ENCODE data around the gene FSTL5. TPM values are rescaled to one million over a fixed set of nuclear protein-coding genes. Genes with fewer than 3 reads are reported as not detected.

FSTL5 gene
- total RNA-seq, 1 experiment from 2014 or later, result not detected

DNA sequence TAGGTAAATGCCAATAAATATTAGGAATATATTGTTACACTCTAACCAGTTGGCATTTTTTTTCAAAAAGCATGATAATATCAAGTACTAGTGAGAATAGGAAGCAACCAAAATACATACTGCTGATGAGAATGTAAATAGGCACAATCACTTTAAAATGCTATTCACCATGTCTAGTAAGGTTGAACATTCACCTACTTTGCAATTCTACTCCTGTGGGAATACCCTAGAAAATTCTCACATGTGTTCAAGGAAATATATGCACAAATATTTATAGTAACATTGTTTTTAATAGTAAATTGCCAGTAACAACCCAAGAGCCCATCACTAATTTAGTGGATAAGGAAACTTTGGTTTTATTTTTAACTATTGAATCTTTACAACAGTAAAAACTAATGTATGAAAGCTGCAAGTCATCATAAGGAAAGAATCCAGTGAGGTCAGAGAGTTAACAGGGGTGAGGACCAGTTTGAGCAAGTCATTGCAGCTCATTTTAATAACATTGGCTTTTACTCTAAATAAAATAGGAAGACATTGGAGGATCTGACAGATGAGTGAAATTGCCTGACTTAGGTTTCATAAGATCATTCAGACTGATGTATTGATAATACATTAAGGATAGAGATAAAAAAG is 23.6 kb downstream of the FSTL5 start:
- Mint-ChIP-seq H3K9me3 (no peaks in the 10 kb centered on the region; a peak in 1 of 5 replicates), H3K36me3 (ENCODE audit: insufficient read depth in 1 of 3, low read depth in 3 of 3) (peaks cover 0 to 4% (median 0%) of the 10 kb centered on the region in 3 experiments; a peak in 3 of 7 replicates), H3K4me1 (no peaks in the 10 kb centered on the region), H3K27ac (no peak overlapping the region), H3K27me3 (ENCODE audit: low read depth) (no peaks in the 10 kb centered on the region), H3K4me3 (no peak overlapping the region)
- no peak overlapping the region for H2BK15ac ChIP-seq (ENCODE audit: low read depth, low read length)
- no peak overlapping the region for H3K4me2 ChIP-seq (ENCODE audit: insufficient read depth, insufficient read length, low read length)
- H3K4ac ChIP-seq (ENCODE audit: low read depth, low read length), result no peak overlapping the region
- H3K27me3 ChIP-seq (ENCODE audit: insufficient read depth, low read length), result no peaks in the 10 kb centered on the region
- no peaks in the 10 kb centered on the region for H3K79me1 ChIP-seq (ENCODE audit: insufficient read depth, low read depth, low read length, poor library complexity, severe bottlenecking)
- no peak overlapping the region for H2BK5ac ChIP-seq (ENCODE audit: insufficient read length, low read length)
- no peaks in the 10 kb centered on the region for H3K23me2 ChIP-seq (ENCODE audit: insufficient read length, low read depth, low read length, poor library complexity, severe bottlenecking)
- no peak overlapping the region for H2AFZ ChIP-seq (ENCODE audit: low read length)
- H3K18ac ChIP-seq (ENCODE audit: insufficient read length, low read depth, low read length), result no peak overlapping the region
- H4K91ac ChIP-seq (ENCODE audit: insufficient read length, low read depth, low read length), result no peak overlapping the region
- H4K8ac ChIP-seq (replicated peaks; ENCODE audit: insufficient read length, low read depth, low read length), result no peak overlapping the region
- no peak overlapping the region for H4K5ac ChIP-seq (ENCODE audit: insufficient read length, low read depth, low read length)
- no peaks in the 10 kb centered on the region for H4K20me1 ChIP-seq (ENCODE audit: control insufficient read depth, insufficient read depth, insufficient read length)
- no peak overlapping the region for H2AK5ac ChIP-seq (ENCODE audit: insufficient read length, low read length)
- no peaks in the 10 kb centered on the region for H3K79me2 ChIP-seq (ENCODE audit: insufficient read depth, low read length)
- no peak overlapping the region for H3K27ac ChIP-seq (ENCODE audit: insufficient read length, low read depth, low read length)
- no peak overlapping the region for H2BK120ac ChIP-seq (ENCODE audit: low read depth, low read length, poor library complexity, severe bottlenecking)
- H3K4me1 ChIP-seq (ENCODE audit: insufficient read depth, low read length), result no peaks in the 10 kb centered on the region
- no peak overlapping the region for H3K14ac ChIP-seq (ENCODE audit: insufficient read depth, low read length)
- no peak overlapping the region for H3T11ph ChIP-seq (ENCODE audit: low read length)
- H3K23ac ChIP-seq (ENCODE audit: insufficient read length, low read depth, low read length), result no peak overlapping the region
- no peak overlapping the region for H3K56ac ChIP-seq (ENCODE audit: insufficient read length, low read depth, low read length)
- TF ChIP-seq CTCF (conservative IDR thresholded peaks at IDR 0.05), result no peak
- H2BK12ac ChIP-seq (ENCODE audit: insufficient read length, low read depth, low read length), result no peak overlapping the region
- H3K9me3 ChIP-seq (ENCODE audit: control insufficient read depth, low read depth, low read length), result no peaks in the 10 kb centered on the region
- H3K9ac ChIP-seq (ENCODE audit: extremely low read depth, insufficient read length, low read length), result no peak overlapping the region
- DNase-seq, result no peak
- no peak overlapping the region for H2BK20ac ChIP-seq (ENCODE audit: low read depth, low read length, poor library complexity, severe bottlenecking)

Measured in H9 (cell line).